Neural cell (in vitro differentiated cells): ENCODE measurements around the gene PCDH15. TPM values are rescaled to one million over a fixed set of nuclear protein-coding genes. Genes with fewer than 3 reads are reported as not detected.

ENCODE experiments used
- H2AFZ ChIP-seq: fragments of 200-600, 300-800 bp; sonication (generic), shearing (Covaris generic); 2 replicates; pipeline ENCODE4 v1.6.0; 2014; ENCODE audit warnings: low read depth, mild to moderate bottlenecking, antibody characterized with exemption, low read length, moderate library complexity
- H3F3A ChIP-seq: fragments of 200-600 bp; shearing (Covaris generic); 2 replicates; pipeline ENCODE4 v1.6.1; 2016; ENCODE audit warnings: mild to moderate bottlenecking, moderate library complexity, mixed read lengths, antibody characterized with exemption, low read length; ENCODE audit not compliant: insufficient read depth, poor library complexity, severe bottlenecking
- H3K27ac ChIP-seq: fragments of 200-600, 300-800 bp; sonication (generic), shearing (Covaris generic); 2 replicates; pipeline ENCODE4 v1.5.1; 2014; ENCODE audit warnings: mild to moderate bottlenecking, low read length, moderate library complexity
- H3K27me3 ChIP-seq: fragments of 300-800, 200-600 bp; sonication (generic), shearing (Covaris generic); 2 replicates; pipeline ENCODE4 v1.6.0; 2014; ENCODE audit warnings: mild to moderate bottlenecking, low read depth, low read length, moderate library complexity; ENCODE audit not compliant: insufficient read depth
- H3K36me3 ChIP-seq: fragments of 300-800, 200-600 bp; sonication (generic), shearing (Covaris generic); 2 replicates; pipeline ENCODE4 v1.5.1; 2014; ENCODE audit warnings: mild to moderate bottlenecking, antibody characterized with exemption, low read length, moderate library complexity; ENCODE audit not compliant: insufficient read depth
- H3K4me2 ChIP-seq: fragments of 300-800, 200-600 bp; sonication (generic), shearing (Covaris generic); 2 replicates; pipeline ENCODE4 v1.6.0; 2014; ENCODE audit warnings: mild to moderate bottlenecking, low read length
- H3K4me3 ChIP-seq: fragments of 300-800, 200-600 bp; sonication (generic), shearing (Covaris generic); 2 replicates; pipeline ENCODE4 v1.5.1; 2014; ENCODE audit warnings: mild to moderate bottlenecking, low read length, moderate library complexity
- H3K79me2 ChIP-seq: fragments of 200-600 bp; shearing (Covaris generic); replicated peaks from 2 replicates; pipeline ENCODE4 v1.6.0; 2014; ENCODE audit warnings: mild to moderate bottlenecking, low read length, moderate library complexity; ENCODE audit not compliant: insufficient read depth
- H3K9ac ChIP-seq: fragments of 300-800, 200-600 bp; sonication (generic), shearing (Covaris generic); 2 replicates; pipeline ENCODE4 v1.6.1; 2016; ENCODE audit warnings: mild to moderate bottlenecking, low read length, mixed read lengths
- H3K9me2 ChIP-seq: fragments of 200-600 bp; shearing (Covaris generic); 2 replicates; pipeline ENCODE4 v1.6.1; 2016; ENCODE audit warnings: mild to moderate bottlenecking, low read length, mixed read lengths; ENCODE audit not compliant: insufficient read depth
- H3K9me3 ChIP-seq: fragments of 200-600, 300-800 bp; sonication (generic), shearing (Covaris generic); 2 replicates; pipeline ENCODE4 v1.6.1; 2016; ENCODE audit warnings: mild to moderate bottlenecking, mixed run types, low read length, moderate library complexity, mixed read lengths
- H4K20me1 ChIP-seq: fragments of 200-600 bp; shearing (Covaris generic); 2 replicates; pipeline ENCODE4 v1.6.1; 2016; ENCODE audit warnings: mild to moderate bottlenecking, mixed run types; ENCODE audit not compliant: insufficient read depth
- CTCF ChIP-seq: fragments of 450-650 bp; IDR thresholded peaks from 2 replicates; pipeline ENCODE4 v1.5.1; 2014; ENCODE audit warnings: antibody characterized with exemption, mild to moderate bottlenecking, moderate library complexity; ENCODE audit not compliant: poor library complexity, severe bottlenecking
- EP300 ChIP-seq: fragments of 450-650 bp; conservative IDR thresholded peaks from 2 replicates; pipeline ENCODE4 v1.6.1; 2014; ENCODE audit warnings: antibody characterized with exemption, mild to moderate bottlenecking, moderate library complexity; ENCODE audit not compliant: poor library complexity, severe bottlenecking
- EZH2 ChIP-seq: fragments of 200-600, 300-800 bp; shearing (Covaris generic), sonication (generic); IDR thresholded peaks from 2 replicates; pipeline ENCODE4 v1.6.1; 2014; ENCODE audit warnings: antibody characterized with exemption, low read length, borderline replicate concordance, mild to moderate bottlenecking; ENCODE audit not compliant: insufficient read depth, poor library complexity, severe bottlenecking
- MXI1 ChIP-seq: fragments of 450-650 bp; conservative IDR thresholded peaks from 2 replicates; pipeline ENCODE4 v1.6.1; 2014; ENCODE audit warnings: antibody characterized with exemption, mild to moderate bottlenecking; ENCODE audit not compliant: poor library complexity, severe bottlenecking
- POLR2AphosphoS5 ChIP-seq: IDR thresholded peaks from 2 replicates; pipeline ENCODE4 v1.6.1; 2012
- RAD21 ChIP-seq: fragments of 450-650 bp; conservative IDR thresholded peaks from 2 replicates; pipeline ENCODE4 v1.6.1; 2014; ENCODE audit warnings: antibody characterized with exemption, mild to moderate bottlenecking, moderate library complexity
- SMC3 ChIP-seq: fragments of 450-650 bp; conservative IDR thresholded peaks from 2 replicates; pipeline ENCODE4 v1.6.1; 2014; ENCODE audit warnings: antibody characterized with exemption, mild to moderate bottlenecking, moderate library complexity; ENCODE audit not compliant: poor library complexity
- TAF1 ChIP-seq: IDR thresholded peaks from 2 replicates; pipeline ENCODE4 v1.6.1; 2012; ENCODE audit warnings: low read depth
- polyA plus RNA-seq: library from polyadenylated mRNA; depleted of rRNA; stranded (reverse); fragments of >200 nt; gene quantifications from 2 replicates; pipeline ENCODE4 v1.2.3, GENCODE V29; 2014
- TF ChIP-seq, protein P1 (sequence below): IDR thresholded peaks from 2 replicates; pipeline ENCODE4 v1.6.1; 2012; ENCODE audit warnings: borderline replicate concordance

Gene PCDH15
- polyA plus RNA-seq, 1 donor from 2014 or later: 1.2 TPM

DNA sequence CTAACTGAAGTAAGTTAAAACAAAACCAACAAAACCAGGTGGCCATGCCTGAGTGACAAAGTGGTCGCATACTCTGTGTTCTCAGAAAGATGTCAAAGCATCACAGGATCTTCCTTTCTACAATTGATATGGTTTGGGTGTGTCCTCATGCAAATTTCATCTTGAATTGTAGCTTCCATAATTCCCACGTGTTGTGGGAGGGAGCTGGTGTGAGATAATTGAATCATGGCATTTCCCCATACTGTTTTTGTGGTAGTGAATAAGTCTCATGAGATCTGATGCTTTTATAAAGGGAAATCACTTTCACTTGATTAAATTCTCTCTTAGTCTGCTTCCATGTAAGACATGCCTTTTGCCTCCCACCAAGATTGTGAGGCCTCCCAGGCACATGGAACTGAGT is 465.7 kb downstream of the PCDH15 start:
- Histone ChIP-seq H3K36me3 (no peaks in the 10 kb centered on the region), H3K9ac (no peak overlapping the region)

GRCh38 chr10:54319341-54319740 is 481.7 kb downstream of the PCDH15 start:
- no peaks in the 10 kb centered on the region for H3K27me3 ChIP-seq
- no peak overlapping the region for H2AFZ ChIP-seq
- H3K27ac ChIP-seq: no peak overlapping the region
- no peaks in the 10 kb centered on the region for H3K36me3 ChIP-seq
- H3K9me2 ChIP-seq: no peaks in the 10 kb centered on the region
- no peaks in the 10 kb centered on the region for H3K79me2 ChIP-seq
- H3K4me3 ChIP-seq: no peak overlapping the region
- no peaks in the 10 kb centered on the region for H3K9me3 ChIP-seq
- no peak overlapping the region for H3K9ac ChIP-seq
- no peaks in the 10 kb centered on the region for H3F3A ChIP-seq
- H3K4me2 ChIP-seq: no peak overlapping the region
- TF ChIP-seq SMC3: no peak
- TF ChIP-seq, protein P1, sequence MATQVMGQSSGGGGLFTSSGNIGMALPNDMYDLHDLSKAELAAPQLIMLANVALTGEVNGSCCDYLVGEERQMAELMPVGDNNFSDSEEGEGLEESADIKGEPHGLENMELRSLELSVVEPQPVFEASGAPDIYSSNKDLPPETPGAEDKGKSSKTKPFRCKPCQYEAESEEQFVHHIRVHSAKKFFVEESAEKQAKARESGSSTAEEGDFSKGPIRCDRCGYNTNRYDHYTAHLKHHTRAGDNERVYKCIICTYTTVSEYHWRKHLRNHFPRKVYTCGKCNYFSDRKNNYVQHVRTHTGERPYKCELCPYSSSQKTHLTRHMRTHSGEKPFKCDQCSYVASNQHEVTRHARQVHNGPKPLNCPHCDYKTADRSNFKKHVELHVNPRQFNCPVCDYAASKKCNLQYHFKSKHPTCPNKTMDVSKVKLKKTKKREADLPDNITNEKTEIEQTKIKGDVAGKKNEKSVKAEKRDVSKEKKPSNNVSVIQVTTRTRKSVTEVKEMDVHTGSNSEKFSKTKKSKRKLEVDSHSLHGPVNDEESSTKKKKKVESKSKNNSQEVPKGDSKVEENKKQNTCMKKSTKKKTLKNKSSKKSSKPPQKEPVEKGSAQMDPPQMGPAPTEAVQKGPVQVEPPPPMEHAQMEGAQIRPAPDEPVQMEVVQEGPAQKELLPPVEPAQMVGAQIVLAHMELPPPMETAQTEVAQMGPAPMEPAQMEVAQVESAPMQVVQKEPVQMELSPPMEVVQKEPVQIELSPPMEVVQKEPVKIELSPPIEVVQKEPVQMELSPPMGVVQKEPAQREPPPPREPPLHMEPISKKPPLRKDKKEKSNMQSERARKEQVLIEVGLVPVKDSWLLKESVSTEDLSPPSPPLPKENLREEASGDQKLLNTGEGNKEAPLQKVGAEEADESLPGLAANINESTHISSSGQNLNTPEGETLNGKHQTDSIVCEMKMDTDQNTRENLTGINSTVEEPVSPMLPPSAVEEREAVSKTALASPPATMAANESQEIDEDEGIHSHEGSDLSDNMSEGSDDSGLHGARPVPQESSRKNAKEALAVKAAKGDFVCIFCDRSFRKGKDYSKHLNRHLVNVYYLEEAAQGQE: no peak
- no peak for TF ChIP-seq MXI1
- H4K20me1 ChIP-seq: no peaks in the 10 kb centered on the region

More for the DNA sequence above, 465.7 kb downstream of the PCDH15 start:
- no peak overlapping the region for H2AFZ ChIP-seq
- no peaks in the 10 kb centered on the region for H3K79me2 ChIP-seq
- no peak overlapping the region for H3K4me3 ChIP-seq
- H4K20me1 ChIP-seq: no peaks in the 10 kb centered on the region
- H3F3A ChIP-seq: no peaks in the 10 kb centered on the region
- no peaks in the 10 kb centered on the region for H3K9me3 ChIP-seq
- no peaks in the 10 kb centered on the region for H3K9me2 ChIP-seq
- no peak for TF ChIP-seq TAF1
- TF ChIP-seq EZH2: no peak
- TF ChIP-seq POLR2AphosphoS5: no peak
- TF ChIP-seq RAD21: no peak
- no peak for TF ChIP-seq EP300
- TF ChIP-seq, protein P1: no peak
- no peak for TF ChIP-seq CTCF
- no peak for TF ChIP-seq SMC3
- TF ChIP-seq MXI1: no peak
- H3K4me2 ChIP-seq: no peak overlapping the region
- H3K27me3 ChIP-seq: no peaks in the 10 kb centered on the region
- H3K27ac ChIP-seq: no peak overlapping the region
